Testis (tissue), 3 donors: ENCODE measurements around the gene PPP1R11. TPM values are rescaled to one million over a fixed set of nuclear protein-coding genes. Genes with fewer than 3 reads are reported as not detected.

Experiments
- DNase-seq: peaks from one replicate; pipeline ENCODE4 v3.0.0-alpha.2; 2019
- H3K27ac ChIP-seq, 2 donors: fragments of 200-600 bp; sonication (generic); one replicate each; pipeline ENCODE4 v1.5.1; 2019
- H3K27me3 ChIP-seq: fragments of 200-600 bp; sonication (generic); one replicate; pipeline ENCODE4 v1.5.1; 2019
- H3K36me3 ChIP-seq: fragments of 200-600 bp; sonication (generic); one replicate; pipeline ENCODE4 v1.5.1; 2017; ENCODE audit warnings: low read depth; ENCODE audit errors: missing control alignments
- H3K4me1 ChIP-seq: fragments of 200-600 bp; sonication (generic); one replicate; pipeline ENCODE4 v1.5.1; 2019
- H3K4me3 ChIP-seq, 2 donors: fragments of 200-600 bp; sonication (generic); one replicate each; pipeline ENCODE4 v1.5.1; 2017 to 2019
- H3K9me3 ChIP-seq: fragments of 200-600 bp; sonication (generic); one replicate; pipeline ENCODE4 v1.5.1; 2017
- POLR2A ChIP-seq: fragments of 450-650 bp; IDR thresholded peaks from one replicate; pipeline ENCODE4 v1.6.1; 2017; ENCODE audit warnings: antibody characterized with exemption, mild to moderate bottlenecking, moderate library complexity
- WGBS, 2 donors: methylation state at CpG; one replicate each; pipeline ENCODE4 v1.1.5; 2018; 5-methylcytosine and 5-hydroxymethylcytosine counted together
- intact Hi-C: fragments of 100-400 bp; cut with DNase I; formaldehyde crosslinking; loops from one replicate; pipeline ENCODE4 v1.15.1; 2023; ENCODE audit warnings: low total_unique reads
- polyA plus RNA-seq: library from polyadenylated mRNA; stranded (reverse); fragments of 350-450 nt; fragmentation: Illumina TruSeq; extraction: RNeasy Lipid Tissue Mini Kit (QIAGEN cat#74804); gene quantifications from one replicate; pipeline ENCODE4 v1.2.3, GENCODE V29; 2014; ENCODE audit warnings: low read depth, low replicate concordance; ENCODE audit not compliant: insufficient read depth
- total RNA-seq, 2 donors: library from RNA; depleted of rRNA; stranded (reverse); fragments of >200 nt; gene quantifications; one replicate each; pipeline ENCODE4 v1.2.3, GENCODE V29; 2016
- TF ChIP-seq, protein P1 (sequence below), 3 experiments: fragments of 450-650 bp in 2 of 3; fragments of 200-600 bp in 1 of 3; sonication (generic) in 1 of 3; IDR thresholded peaks; one replicate each; pipeline ENCODE4 v1.5.1; 2016 to 2019; ENCODE audit warnings: antibody characterized with exemption in 3 of 3, mild to moderate bottlenecking in 2 of 3, moderate library complexity in 1 of 3

PPP1R11 gene
- total and polyA plus RNA-seq, 3 donors from 2014 or later = 40.2 to 91.8 (median 55.0) TPM

DNA sequence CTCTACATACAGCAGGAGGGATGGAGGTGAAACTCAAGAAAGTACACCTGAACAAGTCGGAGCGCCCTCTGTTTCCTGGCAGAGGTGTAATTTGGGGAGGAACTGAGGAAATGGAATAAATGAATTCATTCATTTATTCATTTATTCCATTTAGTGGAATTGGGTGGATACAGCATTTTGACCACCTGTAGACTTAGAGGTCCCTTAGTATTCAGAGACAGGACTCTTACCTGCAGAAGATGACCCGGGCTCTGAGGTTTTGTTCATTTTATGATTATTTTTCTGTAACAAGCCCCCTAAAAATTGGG is 36.8 kb downstream of the PPP1R11 start:
- Histone ChIP-seq H3K9me3 (no peaks in the 10 kb centered on the region), H3K4me3 (peak overlapping the region in 1 of 2 donors; percentile 64), H3K27me3 (no peaks in the 10 kb centered on the region), H3K36me3 (no peaks in the 10 kb centered on the region), H3K4me1 (peaks cover 19% of the 10 kb centered on the region), H3K27ac (peak overlapping the region in 1 of 2 donors; percentile 31)
- intact Hi-C loops = no loop called here
- no peak for TF ChIP-seq POLR2A
- TF ChIP-seq, protein P1, sequence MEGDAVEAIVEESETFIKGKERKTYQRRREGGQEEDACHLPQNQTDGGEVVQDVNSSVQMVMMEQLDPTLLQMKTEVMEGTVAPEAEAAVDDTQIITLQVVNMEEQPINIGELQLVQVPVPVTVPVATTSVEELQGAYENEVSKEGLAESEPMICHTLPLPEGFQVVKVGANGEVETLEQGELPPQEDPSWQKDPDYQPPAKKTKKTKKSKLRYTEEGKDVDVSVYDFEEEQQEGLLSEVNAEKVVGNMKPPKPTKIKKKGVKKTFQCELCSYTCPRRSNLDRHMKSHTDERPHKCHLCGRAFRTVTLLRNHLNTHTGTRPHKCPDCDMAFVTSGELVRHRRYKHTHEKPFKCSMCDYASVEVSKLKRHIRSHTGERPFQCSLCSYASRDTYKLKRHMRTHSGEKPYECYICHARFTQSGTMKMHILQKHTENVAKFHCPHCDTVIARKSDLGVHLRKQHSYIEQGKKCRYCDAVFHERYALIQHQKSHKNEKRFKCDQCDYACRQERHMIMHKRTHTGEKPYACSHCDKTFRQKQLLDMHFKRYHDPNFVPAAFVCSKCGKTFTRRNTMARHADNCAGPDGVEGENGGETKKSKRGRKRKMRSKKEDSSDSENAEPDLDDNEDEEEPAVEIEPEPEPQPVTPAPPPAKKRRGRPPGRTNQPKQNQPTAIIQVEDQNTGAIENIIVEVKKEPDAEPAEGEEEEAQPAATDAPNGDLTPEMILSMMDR (IDR thresholded peaks at IDR 0.05) = no peak
- no peak for DNase-seq
- whole genome bisulfite sequencing, 2 donors = 42 to 46% methylated on average over 3 of the region's 3 CpGs

- no peaks in the 10 kb centered on the region for H3K27me3 ChIP-seq
- H3K36me3 ChIP-seq = no peaks in the 10 kb centered on the region
- H3K9me3 ChIP-seq = no peaks in the 10 kb centered on the region
- no peak for DNase-seq
- H3K27ac ChIP-seq = no peak overlapping the region
- intact Hi-C loops = no loop called here
- TF ChIP-seq, protein P1 (IDR thresholded peaks at IDR 0.05) = no peak
- no peak for TF ChIP-seq POLR2A
- H3K4me1 ChIP-seq = peaks cover 19% of the 10 kb centered on the region
- 80 to 86% methylated on average over 2 of the region's 2 CpGs for WGBS, 2 donors
- no peak overlapping the region for H3K4me3 ChIP-seq
Observed at GRCh38 chr6:30104661-30105060, 37.7 kb downstream of the PPP1R11 start.

DNA sequence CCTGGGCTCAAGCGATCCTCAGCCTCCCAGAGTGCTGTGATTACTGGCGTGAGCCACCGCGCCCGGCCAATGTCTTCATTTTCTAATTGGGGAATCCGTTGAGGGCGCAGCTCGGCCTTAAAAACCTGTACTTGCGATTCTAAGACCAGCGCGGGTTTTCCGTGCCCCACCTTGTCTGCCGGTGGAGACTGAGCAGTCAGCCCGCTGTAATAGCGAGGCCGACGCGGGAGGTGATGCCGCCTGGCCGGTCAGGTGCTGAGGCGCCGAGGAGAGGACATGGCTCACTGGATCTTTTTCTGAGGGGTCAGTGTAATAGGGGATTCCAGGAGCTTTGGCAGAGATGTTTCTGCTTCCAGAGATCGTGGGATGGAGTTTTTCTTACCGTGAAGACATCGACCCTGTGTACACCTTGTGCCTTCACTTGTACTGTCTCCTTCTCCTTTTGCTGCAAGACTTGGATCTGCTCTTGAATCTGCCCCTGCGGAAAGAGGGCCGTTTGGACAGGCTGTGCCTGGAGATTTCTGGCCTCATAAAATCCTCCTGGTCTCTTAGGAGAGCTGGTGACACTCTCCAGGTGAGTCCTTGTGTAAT is 44.4 kb downstream of the PPP1R11 start:
- no peaks in the 10 kb centered on the region for H3K27me3 ChIP-seq
- no peaks in the 10 kb centered on the region for H3K4me1 ChIP-seq

DNA sequence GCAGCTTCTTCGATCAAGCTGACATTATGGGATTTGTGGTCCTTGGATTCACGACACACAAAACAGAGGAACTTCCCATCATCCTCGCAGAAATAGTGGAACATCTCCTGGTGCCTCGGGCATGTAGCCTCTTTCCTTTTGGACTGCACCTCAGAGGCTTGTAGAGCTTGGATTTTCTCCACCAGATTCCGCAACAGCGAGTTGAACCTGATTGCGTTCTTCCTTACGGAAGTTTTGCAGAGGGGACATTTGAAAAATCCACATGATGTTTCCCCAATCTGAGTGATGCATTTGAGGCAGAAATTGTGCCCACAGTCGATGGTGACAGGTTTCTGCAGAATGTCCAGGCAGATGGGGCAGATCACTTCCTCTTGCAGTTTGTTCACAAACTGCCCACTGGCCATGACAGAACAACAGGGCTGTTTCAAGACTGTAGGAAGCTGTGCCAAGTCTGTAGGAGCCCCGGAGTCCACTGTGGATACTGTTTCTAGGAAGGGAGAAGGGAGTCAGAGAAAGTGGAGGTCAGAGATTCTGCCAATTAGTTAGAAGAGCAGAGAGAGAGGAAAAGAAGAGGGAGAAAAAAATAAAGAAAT is 45.5 kb downstream of the PPP1R11 start:
- H3K9me3 ChIP-seq = no peaks in the 10 kb centered on the region
- no peak overlapping the region for H3K27ac ChIP-seq
- no peak overlapping the region for H3K4me3 ChIP-seq
- H3K36me3 ChIP-seq = no peaks in the 10 kb centered on the region
- WGBS, 2 donors = 76 to 78% methylated on average over 10 of the region's 10 CpGs
- intact Hi-C loops = no loop called here
- no peaks in the 10 kb centered on the region for H3K4me1 ChIP-seq
- DNase-seq = no peak
- H3K27me3 ChIP-seq = no peaks in the 10 kb centered on the region
- TF ChIP-seq, protein P1 (IDR thresholded peaks at IDR 0.05) = no peak
- no peak for TF ChIP-seq POLR2A

More for the DNA sequence above, 44.4 kb downstream of the PPP1R11 start:
- intact Hi-C loops = no loop called here
- TF ChIP-seq, protein P1 (IDR thresholded peaks at IDR 0.05) = no peak
- TF ChIP-seq POLR2A = no peak
- Histone ChIP-seq H3K9me3 (no peaks in the 10 kb centered on the region), H3K4me3 (no peak overlapping the region), H3K27ac (no peak overlapping the region), H3K36me3 (no peaks in the 10 kb centered on the region)
- WGBS, 2 donors = 27 to 33% methylated on average over 27 of the region's 27 CpGs
- no peak for DNase-seq
